Fibroblast of skin of abdomen (primary cell): ENCODE data around the gene DCDC2C.
"Not testable (repeated sequence)": the region's sequence is repeated elsewhere in the genome, so short reads cannot be mapped to it uniquely, and the experiment has no call there.

ENCODE experiments used
- DNase-seq: peaks from one replicate; pipeline ENCODE4 v3.0.0-alpha.2; 2013

Gene DCDC2C

DNA sequence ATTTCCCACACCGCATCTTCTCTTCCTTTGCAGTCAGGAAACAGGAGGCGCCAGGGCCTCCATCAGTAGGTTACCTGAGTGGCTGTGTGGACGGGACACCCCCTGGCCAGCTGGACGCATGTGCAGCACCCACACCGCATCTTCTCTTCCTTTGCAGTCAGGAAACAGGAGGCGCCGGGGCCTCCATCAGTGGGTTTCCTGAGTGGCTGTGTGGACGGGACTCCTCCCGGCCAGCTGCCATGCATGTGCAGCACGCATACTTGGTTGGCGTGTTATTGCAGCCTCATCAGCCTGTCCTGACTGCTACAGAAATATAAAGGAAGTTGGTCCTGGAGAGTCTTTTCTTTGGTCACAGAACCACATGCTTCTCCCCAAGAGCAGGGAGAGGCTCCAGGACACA lies 74.6 kb downstream of the DCDC2C start:
- no peak for DNase-seq

- DNase-seq = no peak
Measured at GRCh38 chr2:3778851-3779495, 75.6 kb downstream of the DCDC2C start.

GRCh38 chr2:3779496-3780049 lies 76.2 kb downstream of the DCDC2C start:
- DNase-seq = no peak

DNA sequence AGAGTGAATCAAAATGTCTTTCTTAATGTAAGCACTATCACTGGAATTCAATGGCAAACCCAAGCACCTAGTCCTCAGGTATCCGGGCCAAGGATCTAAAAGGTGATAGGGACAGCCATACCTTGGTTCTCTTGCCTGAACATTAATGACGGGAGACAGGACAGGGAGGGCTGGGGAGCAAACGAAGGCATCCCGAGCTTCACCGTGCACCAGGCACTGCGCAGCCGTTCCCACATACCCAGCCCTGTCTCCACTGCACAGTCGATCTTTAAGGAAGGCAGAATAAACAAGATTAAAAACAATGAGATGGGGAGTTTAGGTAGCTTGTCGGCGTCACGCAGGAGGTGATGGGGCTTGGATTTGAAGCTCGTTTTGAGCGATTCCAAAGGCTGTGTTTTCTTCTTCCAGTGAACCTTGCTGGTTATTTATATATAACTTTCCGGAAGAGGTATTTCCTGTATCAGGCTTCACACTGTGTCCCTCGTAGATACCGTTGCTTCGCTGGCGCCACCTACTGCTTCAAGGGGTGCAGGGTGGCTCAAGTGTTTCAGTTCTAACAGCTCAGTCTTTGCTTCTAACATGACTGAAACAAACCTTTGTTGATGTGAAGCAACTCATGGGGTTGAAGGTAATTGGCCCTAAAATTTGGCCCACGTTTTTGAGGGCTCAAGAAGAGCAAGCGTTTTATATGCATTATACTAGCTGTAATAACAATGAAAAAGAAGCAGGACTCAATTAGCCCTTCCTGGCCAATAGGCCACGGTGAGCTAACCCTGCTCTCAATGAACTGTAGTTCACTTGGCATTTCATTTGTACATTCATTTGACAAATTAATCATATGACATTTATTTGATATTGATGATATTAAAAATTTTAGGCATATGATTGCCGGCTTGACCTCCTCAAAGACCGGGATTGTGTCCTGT lies 77.4 kb downstream of the DCDC2C start:
- DNase-seq = peak; percentile 59

- peak; percentile 78 for DNase-seq
Measured at GRCh38 chr2:3784731-3785130, 81.4 kb downstream of the DCDC2C start.

DNA sequence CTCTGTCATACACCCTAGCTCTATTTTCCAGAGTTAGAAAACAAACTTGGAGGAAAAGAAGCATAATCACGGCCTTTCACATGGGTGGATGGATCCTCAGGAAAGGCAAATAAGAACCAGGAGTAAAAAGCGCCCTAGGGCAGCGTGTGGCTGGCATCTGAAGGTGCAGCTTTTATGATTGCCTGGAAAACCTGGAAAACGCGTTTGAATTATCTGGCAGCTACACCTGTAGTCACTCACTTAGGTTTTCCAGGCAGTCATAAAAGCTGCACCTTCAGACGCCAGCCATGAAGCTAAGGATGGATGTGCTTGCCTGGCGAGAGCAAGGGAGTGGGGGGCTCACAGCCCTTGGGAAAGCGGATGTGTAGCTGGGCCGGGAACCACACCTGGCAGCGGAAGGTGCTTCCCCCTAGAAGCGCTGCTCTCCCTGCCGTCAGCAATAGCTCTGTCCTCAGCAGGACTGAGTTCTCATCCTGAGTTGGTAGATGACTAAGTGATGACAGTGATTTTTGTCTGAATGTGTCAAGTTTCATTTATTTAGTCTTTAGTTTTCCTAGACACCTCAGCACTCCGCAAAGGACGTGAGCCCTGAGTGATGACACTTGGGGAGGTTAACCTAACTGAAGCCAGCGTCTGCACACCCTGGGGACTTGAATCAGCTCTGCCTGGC lies 82.0 kb downstream of the DCDC2C start:
- peak; percentile 84 for DNase-seq

- DNase-seq = no peak
Measured at GRCh38 chr2:3785890-3786273, 82.5 kb downstream of the DCDC2C start.

GRCh38 chr2:3787768-3788167 lies 84.4 kb downstream of the DCDC2C start:
- DNase-seq = no peak

GRCh38 chr2:3789256-3789655 lies 85.9 kb downstream of the DCDC2C start:
- DNase-seq = peak; percentile 69

DNA sequence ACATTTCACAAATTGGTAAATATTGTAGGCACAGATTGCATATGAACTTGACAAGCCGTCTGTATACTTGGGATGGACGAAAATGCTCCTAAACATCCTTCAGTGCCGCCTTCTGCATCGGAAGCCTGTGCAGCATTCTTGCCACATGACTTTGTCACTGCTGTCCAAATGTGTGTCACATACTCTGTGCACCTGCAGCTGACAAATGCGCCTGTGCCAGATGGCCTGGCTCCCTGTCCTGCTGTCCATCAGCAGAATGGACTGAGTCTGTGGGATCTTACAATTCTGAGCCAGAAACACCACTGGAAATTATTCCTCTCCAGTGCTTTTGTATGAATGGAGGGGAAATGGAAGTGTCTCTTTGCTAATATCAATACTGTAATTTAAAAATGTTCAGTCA lies 89.9 kb downstream of the DCDC2C start:
- no peak for DNase-seq

GRCh38 chr2:3801506-3801905 lies 98.1 kb downstream of the DCDC2C start:
- DNase-seq = no peak

- no peak for DNase-seq
Measured at GRCh38 chr2:3805201-3805939, 102.0 kb downstream of the DCDC2C start.

GRCh38 chr2:3806168-3806567 lies 102.8 kb downstream of the DCDC2C start:
- DNase-seq = no peak

DNA sequence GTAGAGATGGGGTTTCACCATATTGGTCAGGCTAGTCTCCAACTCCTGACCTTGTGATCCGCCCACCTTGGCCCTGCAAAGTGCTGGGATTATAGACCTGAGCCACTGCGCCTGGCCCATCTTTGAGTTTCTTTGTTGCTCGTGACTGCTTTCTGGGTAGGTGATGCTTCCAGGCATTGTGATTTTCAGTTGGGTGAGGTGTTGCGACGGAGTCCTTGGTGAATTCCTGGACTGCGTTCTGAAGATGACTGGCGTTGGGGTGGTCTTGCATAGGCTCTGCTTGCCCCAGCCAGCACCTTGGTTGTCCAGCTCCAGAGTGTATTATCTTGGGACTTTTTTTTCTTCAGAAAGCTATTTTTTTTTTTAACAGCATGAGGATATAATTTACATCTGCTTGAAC lies 103.4 kb downstream of the DCDC2C start:
- DNase-seq = no peak

- peak; percentile 79 for DNase-seq
Measured at GRCh38 chr2:3807853-3808252, 104.5 kb downstream of the DCDC2C start.

GRCh38 chr2:3814706-3815245 lies 111.4 kb downstream of the DCDC2C start:
- no peak for DNase-seq

- DNase-seq = not testable (repeated sequence)
Measured at GRCh38 chr2:3817144-3817543, 113.8 kb downstream of the DCDC2C start.

DNA sequence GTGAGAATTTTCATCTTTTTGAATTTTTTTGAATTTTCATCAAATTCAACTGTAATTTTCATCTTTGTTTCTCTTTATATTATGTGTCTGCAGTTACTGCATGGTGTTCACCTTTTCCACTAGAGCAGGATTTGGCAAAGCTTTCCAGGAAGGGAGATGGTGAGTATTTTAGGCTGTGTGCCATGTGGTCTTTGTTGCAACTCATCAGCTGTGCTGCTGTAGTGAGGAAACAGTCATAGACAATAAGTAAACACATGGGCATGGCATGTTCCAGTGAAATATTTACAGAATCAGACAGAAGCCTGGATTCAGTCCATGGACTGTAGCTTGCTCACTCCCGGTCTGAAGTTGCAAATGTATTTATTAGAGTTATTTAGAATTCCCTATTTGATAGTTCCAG lies 120.4 kb downstream of the DCDC2C start:
- peak; percentile 26 for DNase-seq

GRCh38 chr2:3827673-3828575 lies 124.5 kb downstream of the DCDC2C start:
- peak; percentile 28 for DNase-seq

- DNase-seq = no peak
Measured at GRCh38 chr2:3830796-3831195, 127.4 kb downstream of the DCDC2C start.

DNA sequence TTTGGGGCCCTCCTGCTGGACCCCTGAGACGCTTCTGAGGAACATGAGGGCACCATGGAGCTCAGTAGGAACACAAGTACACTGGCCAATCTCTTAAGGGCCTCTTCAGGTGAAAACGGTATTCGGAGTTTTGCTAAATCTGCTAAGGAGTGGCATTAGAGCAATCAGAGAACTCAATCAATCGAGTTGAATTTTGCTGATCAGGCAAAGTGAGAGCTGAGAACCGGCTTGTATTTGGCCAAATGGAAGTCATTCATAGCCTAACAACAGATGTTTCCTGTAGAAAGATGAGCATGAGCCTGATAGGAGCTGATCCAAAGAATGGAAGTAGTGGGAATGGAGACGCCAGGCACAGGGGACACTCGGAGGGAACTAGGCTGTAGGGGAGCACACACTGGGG lies 133.7 kb downstream of the DCDC2C start:
- DNase-seq = no peak
